Nephron (organoid): ENCODE results near the gene LMBR1.

ENCODE experiments used
- H3K27ac Mint-ChIP-seq, 3 experiments: 2 replicates each; pipeline ENCODE4 v1.8.0; 2020; ENCODE audit warnings: mixed read lengths in 3 of 3, mild to moderate bottlenecking in 2 of 3, moderate library complexity in 1 of 3
- H3K27me3 Mint-ChIP-seq: 2 replicates; pipeline ENCODE4 v1.8.0; 2021; ENCODE audit warnings: low read depth, mild to moderate bottlenecking, moderate library complexity, mixed read lengths
- H3K36me3 Mint-ChIP-seq: 2 replicates; pipeline ENCODE4 v1.8.0; 2020; ENCODE audit warnings: low read depth, mixed read lengths
- H3K4me1 Mint-ChIP-seq: 2 replicates; pipeline ENCODE4 v1.8.0; 2020; ENCODE audit warnings: mixed read lengths
- H3K4me3 Mint-ChIP-seq, 3 experiments: 2 replicates each; pipeline ENCODE4 v1.8.0; 2020; ENCODE audit warnings: mild to moderate bottlenecking in 3 of 3, mixed read lengths in 3 of 3, moderate library complexity in 2 of 3
- H3K9me3 Mint-ChIP-seq: 2 replicates; pipeline ENCODE4 v1.8.0; 2020; ENCODE audit warnings: mixed read lengths
- TF ChIP-seq, protein P1 (sequence below), 3 experiments: fragments of 200-600 bp; sonication (generic); IDR thresholded peaks; one replicate each; pipeline ENCODE4 v1.5.0; 2021; ENCODE audit warnings: antibody characterized with exemption in 3 of 3; ENCODE audit not compliant: unreplicated experiment in 3 of 3

The LMBR1 gene

DNA sequence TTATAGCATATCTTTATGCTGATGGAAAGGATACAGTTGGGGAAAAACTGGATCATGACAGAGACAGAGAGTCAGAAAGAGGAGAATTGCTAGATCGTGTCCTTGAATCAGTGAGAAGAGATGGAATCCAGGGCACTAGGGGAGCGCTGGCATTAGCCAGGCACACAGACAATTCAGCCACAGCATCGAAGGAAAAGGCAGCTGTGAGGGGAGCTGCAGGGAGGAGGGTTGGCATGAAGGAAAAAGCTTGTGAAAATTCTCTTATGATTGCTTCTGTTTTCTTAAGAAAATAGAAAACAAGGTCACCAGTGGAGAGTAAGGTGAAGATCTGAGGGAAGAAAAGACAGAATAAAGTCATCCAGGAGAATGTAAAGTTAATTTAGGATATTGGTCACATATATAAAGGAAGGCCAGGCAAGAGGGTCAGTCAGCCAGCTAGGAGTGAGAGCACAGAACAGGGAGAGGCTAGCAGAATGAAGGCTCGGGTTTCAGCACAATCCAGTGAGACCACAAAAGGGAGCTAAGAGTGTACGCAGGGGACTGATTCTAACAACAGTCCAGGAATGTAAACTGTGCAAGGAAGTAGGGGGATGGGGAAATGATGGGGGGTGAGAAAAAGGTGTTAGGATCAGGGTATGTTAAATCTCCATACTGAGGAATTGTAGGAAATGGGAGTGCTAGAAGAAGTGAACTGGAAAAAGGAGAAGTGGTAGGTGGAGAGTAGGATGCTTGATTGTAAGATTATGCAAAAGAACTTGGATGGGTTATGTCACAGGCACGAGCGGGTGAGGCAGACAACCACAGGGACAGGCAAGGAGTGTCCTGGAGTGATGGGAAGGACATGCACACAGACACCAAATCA lies 140.4 kb downstream of the LMBR1 start:
- Mint-ChIP-seq H3K4me1 (no peaks in the 10 kb centered on the region), H3K36me3 (peaks cover 5% of the 10 kb centered on the region), H3K4me3 (no peak overlapping the region), H3K27me3 (no peaks in the 10 kb centered on the region), H3K27ac (no peak overlapping the region), H3K9me3 (no peaks in the 10 kb centered on the region)
- TF ChIP-seq, protein P1, sequence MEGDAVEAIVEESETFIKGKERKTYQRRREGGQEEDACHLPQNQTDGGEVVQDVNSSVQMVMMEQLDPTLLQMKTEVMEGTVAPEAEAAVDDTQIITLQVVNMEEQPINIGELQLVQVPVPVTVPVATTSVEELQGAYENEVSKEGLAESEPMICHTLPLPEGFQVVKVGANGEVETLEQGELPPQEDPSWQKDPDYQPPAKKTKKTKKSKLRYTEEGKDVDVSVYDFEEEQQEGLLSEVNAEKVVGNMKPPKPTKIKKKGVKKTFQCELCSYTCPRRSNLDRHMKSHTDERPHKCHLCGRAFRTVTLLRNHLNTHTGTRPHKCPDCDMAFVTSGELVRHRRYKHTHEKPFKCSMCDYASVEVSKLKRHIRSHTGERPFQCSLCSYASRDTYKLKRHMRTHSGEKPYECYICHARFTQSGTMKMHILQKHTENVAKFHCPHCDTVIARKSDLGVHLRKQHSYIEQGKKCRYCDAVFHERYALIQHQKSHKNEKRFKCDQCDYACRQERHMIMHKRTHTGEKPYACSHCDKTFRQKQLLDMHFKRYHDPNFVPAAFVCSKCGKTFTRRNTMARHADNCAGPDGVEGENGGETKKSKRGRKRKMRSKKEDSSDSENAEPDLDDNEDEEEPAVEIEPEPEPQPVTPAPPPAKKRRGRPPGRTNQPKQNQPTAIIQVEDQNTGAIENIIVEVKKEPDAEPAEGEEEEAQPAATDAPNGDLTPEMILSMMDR (IDR thresholded peaks at IDR 0.05; ENCODE audit: unreplicated experiment in 3 of 3), result no peak

DNA sequence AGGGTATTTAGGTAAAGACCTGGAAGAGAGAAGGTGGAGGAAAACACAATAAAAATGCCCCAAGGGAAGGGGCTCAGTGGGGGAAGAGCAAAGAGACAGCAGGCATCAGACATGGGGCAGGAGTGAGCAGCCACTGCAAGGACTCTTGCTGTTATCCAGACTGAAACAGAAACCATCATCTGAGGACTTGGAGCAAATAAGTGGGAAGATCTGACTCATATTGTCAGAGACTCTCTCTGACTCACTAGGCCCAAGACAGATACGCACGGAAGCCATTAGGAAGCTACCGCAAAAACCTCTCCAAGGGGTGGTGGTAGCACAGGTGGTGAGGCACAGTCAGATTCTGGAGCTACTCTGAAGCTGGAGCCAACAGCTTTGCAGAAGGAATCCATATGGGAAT lies 141.7 kb downstream of the LMBR1 start:
- Mint-ChIP-seq H3K9me3 (no peaks in the 10 kb centered on the region), H3K4me1 (no peaks in the 10 kb centered on the region), H3K27ac (no peak overlapping the region), H3K36me3 (peaks cover 5% of the 10 kb centered on the region), H3K27me3 (no peaks in the 10 kb centered on the region), H3K4me3 (no peak overlapping the region)
- TF ChIP-seq, protein P1 (IDR thresholded peaks at IDR 0.05; ENCODE audit: unreplicated experiment in 3 of 3), result no peak

DNA sequence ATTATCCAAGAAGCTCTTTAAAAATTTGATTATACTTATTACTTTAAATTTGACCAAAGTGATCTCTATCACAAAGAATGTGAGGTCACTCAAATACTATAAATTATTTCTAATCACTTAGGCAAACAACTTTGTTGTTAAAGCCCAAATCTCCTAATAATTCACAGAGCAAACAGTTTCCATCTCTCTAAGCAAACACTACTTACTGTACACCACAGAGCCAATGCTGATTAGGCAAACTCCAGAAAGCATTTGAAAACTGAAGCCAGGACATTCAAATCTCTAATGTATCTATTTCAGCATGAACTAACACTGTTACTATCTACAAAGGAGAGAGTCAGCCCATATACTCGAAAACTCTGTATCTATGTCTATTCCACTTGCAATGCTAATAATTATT lies 145.3 kb downstream of the LMBR1 start:
- Mint-ChIP-seq H3K27me3 (no peaks in the 10 kb centered on the region), H3K9me3 (no peaks in the 10 kb centered on the region), H3K36me3 (peaks cover 20% of the 10 kb centered on the region), H3K4me1 (no peaks in the 10 kb centered on the region), H3K27ac (no peak overlapping the region), H3K4me3 (no peak overlapping the region)
- TF ChIP-seq, protein P1 (IDR thresholded peaks at IDR 0.05; ENCODE audit: unreplicated experiment in 3 of 3), result no peak

DNA sequence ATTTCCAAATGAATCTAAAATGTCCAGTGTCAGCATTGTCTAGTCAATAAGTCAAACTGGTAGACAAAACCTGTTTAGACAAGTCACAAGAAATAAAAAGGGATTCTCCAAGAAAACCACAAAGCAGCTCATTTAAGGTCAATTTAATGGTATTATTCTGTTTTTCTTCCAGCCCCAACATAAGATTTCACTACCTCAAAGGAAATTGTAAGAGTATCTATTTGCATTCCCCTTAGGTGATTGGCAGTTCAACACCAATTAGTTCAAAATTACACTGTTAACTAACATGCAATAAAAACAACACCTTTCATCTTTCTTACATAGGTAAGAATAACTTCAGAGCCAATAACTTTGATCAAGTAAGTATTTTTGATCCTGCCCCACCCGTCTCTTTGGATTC lies 146.1 kb downstream of the LMBR1 start:
- no peak overlapping the region for H3K27ac Mint-ChIP-seq
- H3K9me3 Mint-ChIP-seq, result peaks cover 3% of the 10 kb centered on the region
- H3K27me3 Mint-ChIP-seq, result no peaks in the 10 kb centered on the region
- no peaks in the 10 kb centered on the region for H3K4me1 Mint-ChIP-seq
- H3K36me3 Mint-ChIP-seq, result peaks cover 28% of the 10 kb centered on the region
- H3K4me3 Mint-ChIP-seq, result no peak overlapping the region
- TF ChIP-seq, protein P1 (IDR thresholded peaks at IDR 0.05; ENCODE audit: unreplicated experiment in 3 of 3), result no peak

DNA sequence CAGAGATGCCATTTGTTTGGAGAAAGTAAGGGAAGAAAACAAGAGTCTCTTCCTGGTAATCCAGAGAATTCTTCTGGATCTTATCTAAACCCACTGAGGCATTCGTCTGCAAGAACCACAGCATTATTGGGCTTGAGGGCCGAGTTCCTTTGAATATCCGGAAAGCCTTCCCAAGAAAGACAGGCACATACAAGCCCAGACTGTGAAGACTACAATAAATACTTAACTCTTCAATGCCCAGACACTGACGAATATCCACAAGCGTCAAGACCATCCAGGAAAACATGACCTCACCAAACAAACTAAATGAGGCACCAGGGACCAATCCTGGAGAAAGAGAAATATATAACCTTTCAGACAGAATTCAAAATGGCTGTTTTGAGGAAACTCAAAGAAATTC lies 153.4 kb downstream of the LMBR1 start:
- Mint-ChIP-seq H3K27ac (no peak overlapping the region), H3K4me1 (no peaks in the 10 kb centered on the region), H3K9me3 (peaks cover 18% of the 10 kb centered on the region), H3K36me3 (peaks cover 67% of the 10 kb centered on the region), H3K4me3 (no peak overlapping the region), H3K27me3 (no peaks in the 10 kb centered on the region)
- TF ChIP-seq, protein P1 (IDR thresholded peaks at IDR 0.05; ENCODE audit: unreplicated experiment in 3 of 3), result no peak

DNA sequence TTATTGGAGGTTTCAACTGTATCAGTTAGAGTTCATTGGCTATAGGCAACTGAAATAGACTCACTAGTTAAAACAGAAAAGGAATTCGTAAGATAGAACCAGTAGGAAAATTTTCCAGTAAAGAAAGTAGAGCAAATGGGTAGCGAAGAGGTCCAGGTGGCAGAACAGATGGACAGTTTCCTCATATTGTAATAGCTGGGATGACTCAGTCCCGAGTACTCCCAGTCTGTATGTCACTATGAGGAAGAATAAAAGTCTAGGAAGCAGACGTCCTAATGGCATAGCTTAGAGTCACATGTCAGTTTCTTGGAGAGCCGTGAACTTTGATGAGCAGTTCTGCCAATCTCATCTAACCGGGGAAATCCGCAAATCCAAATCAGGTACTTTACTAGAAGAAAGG lies 157.1 kb downstream of the LMBR1 start:
- no peaks in the 10 kb centered on the region for H3K4me1 Mint-ChIP-seq
- H3K9me3 Mint-ChIP-seq, result peaks cover 48% of the 10 kb centered on the region

More for the DNA sequence above, 157.1 kb downstream of the LMBR1 start:
- TF ChIP-seq, protein P1 (IDR thresholded peaks at IDR 0.05; ENCODE audit: unreplicated experiment in 3 of 3), result no peak
- no peak overlapping the region for H3K4me3 Mint-ChIP-seq
- H3K27ac Mint-ChIP-seq, result no peak overlapping the region
- no peaks in the 10 kb centered on the region for H3K27me3 Mint-ChIP-seq
- peaks cover 76% of the 10 kb centered on the region for H3K36me3 Mint-ChIP-seq
